GM21526 (cell line): Measurements from ENCODE around the gene BCL2.
"Not testable (repeated sequence)": the region's sequence is repeated elsewhere in the genome, so short reads cannot be mapped to it uniquely, and the experiment has no call there.

Source experiments
- ATAC-seq: cut with Tn5 transposase; IDR thresholded peaks from one replicate; pipeline ENCODE4 v1.9.1; 2021; ENCODE audit warnings: moderate library complexity; ENCODE audit not compliant: unreplicated experiment, low FRiP score

Gene BCL2

DNA sequence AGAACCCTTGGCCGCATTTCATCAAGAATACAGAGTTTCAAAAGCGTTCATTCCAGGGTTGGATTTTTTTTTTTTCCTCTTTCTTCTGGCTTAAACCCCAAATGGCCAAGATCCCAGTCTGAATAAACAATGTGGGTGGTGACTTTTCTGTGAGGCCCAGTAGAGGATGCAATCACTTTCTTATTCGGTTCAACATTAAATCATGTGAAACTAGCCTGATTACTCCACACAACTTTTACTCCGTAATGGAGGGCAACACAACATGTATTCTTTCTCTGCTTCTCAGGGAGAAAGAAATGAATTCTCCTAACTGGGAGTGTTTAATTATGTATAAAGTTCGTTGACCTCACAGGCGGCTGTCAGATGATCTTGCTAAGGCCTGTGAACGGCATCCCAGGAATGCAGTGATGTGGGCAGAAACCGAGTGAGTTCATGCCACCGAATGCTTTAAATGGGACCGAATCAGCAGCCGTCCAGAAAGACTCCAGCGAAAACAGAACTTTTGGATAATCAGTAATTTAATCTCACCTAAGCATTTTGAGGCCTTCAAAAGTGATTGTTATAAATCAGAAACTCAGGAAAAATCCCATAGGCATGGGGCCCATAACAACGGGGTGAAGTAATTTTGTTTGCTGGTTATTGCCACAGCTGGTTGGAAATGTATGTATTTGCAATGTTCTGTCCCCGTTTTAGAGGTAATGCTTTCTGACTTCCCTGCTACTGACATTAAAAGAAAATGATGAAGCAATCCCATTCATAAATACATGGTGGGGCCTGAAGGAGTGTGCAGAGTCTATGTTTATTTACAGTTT, 81.5 kb downstream of the BCL2 start:
- ATAC-seq = no peak

DNA sequence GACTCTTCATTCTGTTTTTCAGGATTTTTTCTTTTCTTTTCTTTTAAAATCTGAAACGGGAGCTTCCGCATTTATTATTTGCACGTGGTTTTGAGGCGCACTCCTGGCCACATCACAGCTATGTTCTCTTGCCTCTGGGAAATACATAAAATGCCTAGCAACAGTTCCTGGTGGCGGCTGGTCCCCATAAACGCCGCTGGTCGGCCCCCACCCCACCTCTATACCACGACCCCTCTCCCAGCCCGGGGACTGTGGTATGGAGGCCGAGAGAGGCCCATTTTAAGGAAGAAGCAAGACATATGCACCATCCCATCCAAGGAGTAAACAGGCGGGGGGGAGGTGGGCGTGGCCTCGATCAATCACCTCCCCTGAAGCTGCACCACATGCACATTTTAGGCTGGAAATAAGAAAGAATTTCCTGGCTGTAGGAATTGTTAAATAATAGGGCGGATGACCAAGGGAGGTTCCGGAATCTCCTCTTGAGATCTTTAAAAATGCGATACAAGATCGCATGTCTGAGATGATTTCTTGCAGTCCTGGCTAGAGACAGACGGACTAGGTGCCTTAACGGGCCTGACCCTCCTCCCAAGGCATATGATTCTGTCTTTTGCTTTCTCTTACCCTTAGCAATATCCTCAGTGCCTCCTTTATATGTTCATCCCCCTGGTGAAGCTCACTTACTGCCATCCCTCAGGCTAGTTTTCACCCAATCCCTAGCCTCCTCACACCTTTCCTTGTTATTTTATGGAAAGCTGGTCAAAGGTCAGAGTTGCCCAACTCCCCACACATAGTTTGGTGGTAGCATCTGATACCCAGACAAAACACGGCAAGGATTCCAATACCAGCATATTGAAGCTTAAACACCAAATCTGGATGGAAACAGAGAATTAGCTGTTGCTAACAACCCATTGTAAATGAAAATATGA, 82.4 kb downstream of the BCL2 start:
- no peak for ATAC-seq

DNA sequence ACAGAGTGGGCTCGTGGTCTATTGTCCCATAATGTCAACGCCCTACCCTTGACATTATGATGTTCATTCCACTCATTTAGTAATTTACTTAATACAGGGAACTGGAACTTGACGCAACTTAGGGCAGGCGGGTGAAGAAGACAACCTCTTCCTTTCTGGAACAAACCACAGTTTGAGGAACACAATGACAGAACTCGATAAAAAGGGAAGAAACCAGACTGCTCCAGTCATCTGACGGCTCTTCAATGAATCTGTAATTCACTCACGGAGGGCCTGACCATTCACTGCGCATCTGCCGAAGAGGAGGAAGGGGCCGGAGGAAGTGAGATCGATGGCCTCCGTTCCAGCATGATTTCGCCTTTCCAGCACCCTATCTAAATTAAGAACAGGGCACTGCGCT, 83.2 kb downstream of the BCL2 start:
- ATAC-seq = no peak

DNA sequence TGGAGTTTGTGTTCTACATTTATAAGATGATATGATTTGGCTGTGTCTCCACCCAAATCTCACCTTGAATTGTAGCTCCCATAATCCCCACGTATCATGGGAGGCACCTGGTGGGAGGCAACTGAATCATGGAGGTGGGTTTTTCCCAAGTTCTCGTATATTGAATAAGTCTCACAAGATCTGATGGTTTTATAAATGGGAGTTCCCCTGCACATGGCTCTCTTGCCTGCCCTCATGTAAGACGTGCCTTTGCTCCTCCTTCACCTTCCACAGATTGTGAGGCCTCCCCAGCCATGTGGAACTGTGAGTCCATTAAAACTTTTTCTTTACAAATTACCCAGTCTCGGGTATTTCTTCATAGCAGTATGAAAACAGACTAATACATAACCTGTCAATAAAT, 83.6 kb downstream of the BCL2 start:
- ATAC-seq = not testable (repeated sequence)

DNA sequence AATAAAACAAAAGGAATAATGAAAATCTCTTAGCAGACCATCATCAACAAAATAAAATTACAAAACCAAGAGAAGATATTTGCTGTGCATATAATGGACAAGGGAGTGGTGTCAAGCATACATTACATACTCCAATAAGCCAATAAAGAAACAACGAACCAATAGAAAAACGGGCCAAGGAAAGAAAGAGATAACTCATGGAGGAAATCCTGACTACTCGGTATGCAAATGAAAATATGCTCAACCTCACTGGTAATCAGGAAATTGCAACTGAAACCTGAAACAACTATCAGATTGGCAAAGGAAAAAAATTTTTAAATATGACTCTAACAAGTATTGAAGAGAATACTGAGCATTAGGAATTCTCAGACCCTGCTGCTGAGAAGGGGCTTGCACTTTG, 84.7 kb downstream of the BCL2 start:
- ATAC-seq = no peak

DNA sequence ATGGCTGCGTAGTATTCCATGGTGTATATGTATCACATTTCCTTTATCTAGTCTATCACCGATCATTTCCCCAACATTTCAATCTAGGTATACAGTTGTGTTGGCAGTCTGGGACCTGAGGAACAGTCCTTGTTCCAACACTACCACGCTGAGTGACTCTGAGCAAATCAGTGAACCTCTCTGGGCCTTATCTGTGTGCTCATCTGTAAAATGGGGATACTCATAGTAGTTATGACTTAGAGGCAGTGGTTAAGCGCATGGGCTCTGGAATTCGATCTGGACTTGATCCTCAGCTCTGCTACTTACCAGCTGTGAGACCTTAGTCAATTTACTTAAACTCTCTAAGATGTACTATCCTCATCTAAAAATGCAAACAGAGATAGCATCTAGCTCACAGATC, 85.1 kb downstream of the BCL2 start:
- ATAC-seq = no peak

DNA sequence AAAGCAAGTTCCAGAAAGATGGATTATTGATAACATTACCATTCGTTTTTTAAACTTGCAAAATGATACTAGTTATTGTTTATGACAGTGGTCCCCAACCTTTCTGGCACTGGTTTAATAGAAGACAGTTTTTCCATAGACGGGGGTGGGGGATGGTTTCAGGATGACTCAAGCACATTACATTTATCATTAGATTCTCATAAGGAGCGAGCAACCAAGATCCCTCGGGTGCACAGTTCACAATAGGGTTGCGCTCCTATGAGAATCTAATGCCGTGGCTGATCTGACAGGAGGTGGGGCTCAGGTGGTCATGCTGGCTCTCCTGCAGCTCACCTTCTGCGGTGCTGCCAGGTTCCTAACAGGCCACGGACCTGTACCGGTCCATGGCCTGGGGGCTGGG, 86.2 kb downstream of the BCL2 start:
- no peak for ATAC-seq

DNA sequence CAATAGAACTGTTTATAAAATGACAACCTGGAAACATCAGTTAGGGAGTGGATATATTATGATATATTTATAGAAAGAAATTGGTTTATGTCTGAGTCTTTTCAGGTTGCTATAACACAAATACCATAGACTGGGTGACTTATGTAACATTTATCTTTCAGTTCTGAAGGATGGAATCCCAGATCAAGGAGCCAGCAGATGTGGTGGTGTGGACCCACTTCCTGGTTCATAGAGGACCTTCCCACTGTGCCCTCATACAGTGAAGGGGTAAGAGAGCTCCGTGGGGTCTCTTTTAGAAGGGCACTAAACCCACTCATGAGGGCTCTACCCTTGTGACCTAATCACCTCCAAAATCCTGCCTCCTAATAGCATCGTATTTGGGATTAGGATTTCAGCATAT, 86.7 kb downstream of the BCL2 start:
- ATAC-seq = no peak

DNA sequence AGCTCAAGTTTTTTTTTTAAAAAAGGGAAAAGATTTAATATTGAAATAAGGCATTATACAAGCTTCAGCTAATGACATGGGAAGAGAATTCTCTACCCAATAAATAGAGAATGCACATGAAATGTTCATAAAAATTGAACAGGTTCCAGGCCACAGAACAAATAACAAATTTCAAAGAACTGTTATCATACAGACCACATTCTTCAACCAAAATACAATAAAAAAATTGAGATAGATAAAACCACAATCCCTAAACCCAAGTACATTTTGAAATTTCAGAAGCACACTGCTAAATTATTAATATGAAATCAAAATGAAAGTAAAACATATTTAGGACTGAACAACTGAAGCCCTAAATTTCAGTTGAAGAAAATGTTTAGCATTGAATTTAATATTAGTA, 89.6 kb downstream of the BCL2 start:
- no peak for ATAC-seq

DNA sequence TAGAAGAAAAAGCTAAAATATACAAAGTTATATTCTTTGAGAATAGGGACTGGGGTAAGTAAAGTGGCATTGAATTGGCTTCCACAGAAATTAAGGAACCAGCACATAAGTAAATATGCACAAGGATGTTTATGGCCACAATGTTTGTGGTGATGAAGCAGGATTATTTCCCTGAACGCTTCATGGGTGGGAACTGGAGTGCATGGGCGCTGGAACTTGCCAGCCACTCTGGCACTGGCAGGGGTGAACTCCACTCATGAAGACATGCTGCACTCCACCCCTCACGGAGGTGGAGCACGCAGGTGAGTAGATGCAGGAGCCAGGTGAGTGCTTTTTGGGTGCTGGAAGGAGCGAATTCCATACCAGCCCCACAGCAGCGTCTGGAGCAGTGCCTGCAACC, 94.1 kb downstream of the BCL2 start:
- no peak for ATAC-seq

DNA sequence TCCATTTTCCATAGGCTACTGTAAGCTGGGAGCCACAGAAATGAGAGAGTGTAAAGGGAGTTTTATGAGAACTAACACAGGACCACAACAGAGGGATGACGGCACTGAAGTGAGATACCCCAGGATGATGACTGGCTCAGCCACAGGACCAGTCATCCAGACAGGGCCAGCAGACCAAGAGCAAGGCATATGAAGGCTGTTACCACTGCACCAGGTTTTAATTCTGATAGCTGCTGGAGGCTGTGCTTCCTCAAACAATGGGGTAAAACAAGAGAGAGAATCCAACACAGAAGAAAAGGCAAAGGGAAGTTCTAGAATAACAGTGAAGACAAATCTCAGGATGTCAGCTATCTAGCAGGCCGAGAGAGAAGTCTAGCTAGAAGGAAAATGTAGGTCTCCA, 94.9 kb downstream of the BCL2 start:
- ATAC-seq = no peak

DNA sequence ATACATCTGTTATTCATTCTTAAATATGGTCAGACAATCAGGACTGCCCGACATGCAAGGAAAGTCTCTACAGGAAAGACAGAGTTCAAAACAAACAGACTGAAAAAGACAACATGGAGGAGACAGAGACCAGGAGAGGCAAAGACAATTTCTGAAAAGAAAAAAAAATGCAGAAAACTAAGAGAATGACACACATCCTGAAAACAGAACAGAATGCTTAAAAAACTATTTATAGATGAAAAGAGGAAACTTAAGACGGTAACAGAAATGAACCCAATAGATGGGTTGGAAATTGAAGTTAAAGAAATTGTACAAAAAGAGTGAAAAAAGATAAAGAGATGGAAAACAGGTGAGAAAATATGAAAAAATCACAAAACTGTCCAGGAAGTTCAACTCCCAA, 95.7 kb downstream of the BCL2 start:
- no peak for ATAC-seq

DNA sequence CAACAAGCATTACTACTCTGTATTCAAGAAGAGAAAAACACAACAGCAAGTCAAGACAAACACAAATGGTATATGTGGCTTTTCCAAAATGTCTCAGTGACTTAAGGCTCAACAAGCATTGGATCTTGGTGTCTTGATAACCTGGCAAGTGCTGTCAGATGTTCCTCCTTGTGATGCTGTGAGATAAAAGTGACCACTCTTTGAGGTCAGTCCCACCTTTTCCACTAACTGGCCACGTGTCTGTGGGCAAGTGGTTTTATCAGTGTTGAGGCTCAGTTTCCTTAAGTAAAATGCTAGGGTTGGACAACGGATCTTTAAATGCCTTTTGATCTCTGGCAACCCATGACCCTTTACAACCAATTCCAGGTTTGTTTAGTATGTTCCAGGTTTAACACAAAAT, 98.7 kb downstream of the BCL2 start:
- ATAC-seq = no peak

DNA sequence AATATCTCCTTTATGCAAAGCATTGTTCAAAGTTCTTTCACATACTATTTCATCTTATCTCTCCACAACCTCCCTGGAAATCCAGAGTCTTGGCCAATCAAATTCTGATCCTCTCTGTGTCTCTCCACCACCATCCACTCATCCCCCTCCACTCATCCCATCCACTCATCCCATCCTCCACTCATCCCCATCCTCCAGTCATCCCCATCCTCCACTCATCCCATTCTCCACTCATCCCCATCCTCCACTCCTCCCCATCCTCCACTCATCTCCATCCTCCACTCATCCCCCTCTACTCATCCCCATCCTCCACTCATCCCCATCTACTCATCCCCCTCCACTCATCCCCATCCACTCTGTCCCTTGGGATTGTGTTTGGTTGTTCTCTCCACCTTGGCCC, 101.1 kb downstream of the BCL2 start:
- ATAC-seq = no peak

DNA sequence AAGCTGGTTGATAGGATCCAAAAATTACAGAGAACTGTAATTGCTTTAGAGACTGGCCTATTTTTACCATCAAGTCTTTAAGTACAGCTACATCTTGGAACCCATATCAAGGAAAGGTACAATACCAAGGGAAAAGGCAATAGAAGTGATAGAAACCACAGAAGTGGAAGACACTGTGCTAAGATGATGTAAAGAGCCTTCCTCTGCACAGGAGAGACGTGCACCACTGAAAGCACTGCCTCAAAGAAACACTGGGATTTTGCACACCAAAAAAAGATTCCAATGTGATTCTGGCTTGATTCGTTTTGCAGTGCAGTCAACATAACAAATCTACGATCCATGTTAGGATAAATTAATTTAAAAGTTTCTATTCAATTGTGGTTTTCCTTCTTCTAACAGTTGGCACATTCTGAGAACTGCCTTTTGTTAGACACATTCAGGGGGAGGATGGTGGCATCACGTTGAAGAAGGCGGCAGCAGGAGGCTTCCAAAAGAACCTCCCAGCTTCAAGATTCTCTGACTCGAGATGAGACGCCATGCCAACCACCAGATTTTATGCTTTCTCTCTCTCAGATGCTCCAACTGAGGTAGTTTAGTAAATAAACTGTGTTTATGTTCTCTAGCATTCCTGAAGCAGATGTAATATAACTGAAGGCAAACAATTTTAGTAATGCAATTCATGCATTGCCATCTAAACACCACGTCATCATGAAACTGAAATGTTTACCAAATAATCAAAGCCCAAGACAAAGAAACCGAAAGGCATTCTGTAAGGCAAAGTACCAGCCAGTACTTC, 102.9 kb downstream of the BCL2 start:
- no peak for ATAC-seq

DNA sequence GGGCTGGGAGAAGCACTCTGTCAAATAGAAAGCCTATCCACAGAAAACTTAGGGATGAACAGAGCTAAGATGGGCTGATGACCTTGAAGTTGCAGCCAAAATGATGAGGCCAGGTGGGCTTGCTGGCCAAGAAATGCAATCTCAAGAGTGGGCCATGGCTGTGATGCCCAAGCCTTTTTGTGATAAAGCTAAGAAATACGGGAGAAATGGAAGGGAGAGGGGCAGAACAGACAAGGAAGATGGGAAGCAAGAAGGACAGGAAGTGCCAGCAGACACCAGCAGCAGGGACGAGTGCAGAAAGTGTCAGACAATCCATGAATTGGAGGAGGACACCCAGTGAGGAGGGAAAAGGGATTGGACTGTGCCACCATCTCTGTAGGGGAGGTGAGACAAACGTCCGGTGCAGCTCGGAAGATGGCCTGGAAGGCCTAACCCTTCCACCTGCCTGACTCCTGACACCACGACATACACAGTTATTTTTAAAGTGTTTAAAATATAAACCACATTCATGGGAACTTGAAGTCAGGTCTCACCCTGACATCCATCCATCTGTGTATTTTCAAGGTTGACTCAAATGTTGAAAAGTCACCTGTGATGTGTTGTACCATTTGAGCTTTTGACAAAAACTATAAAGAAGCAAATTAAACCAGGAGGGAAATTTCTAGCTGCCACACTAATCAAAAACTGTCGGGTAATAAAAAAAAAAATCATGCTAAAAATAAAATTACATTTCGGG, 105.5 kb downstream of the BCL2 start:
- ATAC-seq = no peak

DNA sequence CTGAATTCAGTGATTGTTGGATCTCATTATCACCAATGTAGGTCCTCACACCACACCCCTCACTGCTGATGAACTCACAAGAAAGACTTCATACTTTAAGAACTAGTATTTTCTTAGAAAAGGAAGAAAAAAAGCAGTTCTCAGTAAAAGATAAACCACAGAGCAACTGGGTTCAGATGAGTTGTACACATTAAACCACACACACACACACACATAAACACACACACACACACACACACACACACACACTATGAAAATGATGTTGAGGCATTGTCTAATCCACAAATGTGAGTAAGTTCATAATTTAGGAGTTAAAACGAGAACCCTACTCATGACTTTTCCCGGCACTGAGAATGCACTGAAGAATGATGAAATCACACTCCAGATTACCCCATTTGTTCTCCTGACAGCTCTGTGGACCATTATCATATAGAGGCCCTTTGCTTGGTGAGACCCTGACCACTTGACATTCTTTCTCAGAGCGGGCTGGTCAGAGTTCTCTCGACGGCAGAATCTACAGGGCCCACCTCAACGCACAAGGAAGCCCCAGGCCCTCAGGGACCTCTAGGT, 106.2 kb downstream of the BCL2 start:
- ATAC-seq = no peak

DNA sequence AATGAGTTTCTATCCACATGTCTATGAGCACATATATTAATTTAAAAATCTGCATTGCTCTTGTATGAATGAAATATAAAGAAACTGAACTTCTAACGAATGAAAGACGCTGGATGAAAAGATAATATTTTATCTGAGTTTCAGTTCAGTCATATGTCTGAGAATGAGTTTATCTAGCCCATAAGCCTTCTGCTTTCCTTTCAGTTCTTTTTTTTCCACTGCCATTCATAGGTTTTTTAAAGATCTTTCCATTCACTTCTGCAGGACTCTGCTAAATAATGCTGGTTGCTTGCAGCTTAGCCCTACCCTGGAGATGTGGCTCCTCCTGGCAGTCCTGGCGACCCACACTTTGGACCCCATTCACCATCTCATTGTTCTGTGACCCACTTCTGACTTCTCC, 109.0 kb downstream of the BCL2 start:
- ATAC-seq = no peak

DNA sequence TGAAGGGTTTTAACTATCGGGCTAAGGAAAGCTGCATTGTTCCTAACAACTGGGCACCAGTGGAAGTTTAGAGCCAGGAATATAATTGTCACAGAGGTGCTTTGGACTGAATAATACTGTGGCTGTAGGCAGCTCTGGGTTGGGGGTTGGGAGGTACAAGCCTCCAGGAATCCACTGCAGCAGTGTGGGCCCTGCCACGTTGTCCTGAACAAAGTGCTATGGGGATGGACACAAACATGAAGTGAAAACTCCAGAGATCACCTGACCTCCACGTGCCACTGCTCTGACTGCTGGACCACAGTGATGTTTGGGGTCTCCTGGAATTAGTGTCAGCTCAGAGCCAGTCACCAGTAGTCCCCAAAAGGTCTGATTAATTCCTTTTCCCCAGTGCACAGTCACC, 110.9 kb downstream of the BCL2 start:
- no peak for ATAC-seq

DNA sequence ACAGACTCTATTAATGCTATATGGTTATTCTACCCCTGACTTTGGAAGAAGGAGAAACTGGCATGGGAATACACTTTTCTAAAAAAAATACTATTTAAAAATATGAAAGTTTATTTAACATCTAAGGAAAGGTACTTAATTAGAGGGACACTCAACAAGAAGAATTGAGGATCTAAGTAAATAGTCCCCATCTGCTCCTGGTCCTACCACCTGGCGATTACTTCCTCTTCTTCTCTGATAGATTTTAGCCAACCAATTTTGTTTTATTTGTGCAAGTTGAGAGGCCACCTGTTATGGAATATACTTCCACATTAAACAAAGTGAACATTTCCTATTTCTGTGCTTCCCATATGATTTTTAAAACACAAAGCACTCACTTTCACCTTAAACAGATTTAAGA, 111.7 kb downstream of the BCL2 start:
- ATAC-seq = no peak
